Epithelial cell of esophagus (primary cell): ENCODE results near the gene CLIC1.

ENCODE experiments used
- DNase-seq: peaks from one replicate; pipeline ENCODE4 v3.0.0; 2010; ENCODE audit warnings: low read depth
- H3K4me3 ChIP-seq: 2 replicates; pipeline ENCODE4 v1.5.1; 2011; ENCODE audit warnings: mild to moderate bottlenecking, low read length, control low read depth
- CTCF ChIP-seq: IDR thresholded peaks from 2 replicates; pipeline ENCODE4 v1.5.1; 2011; ENCODE audit warnings: low read depth, mild to moderate bottlenecking, low read length, control low read depth, inconsistent platforms; ENCODE audit not compliant: insufficient read depth; ENCODE audit errors: missing control alignments

Gene CLIC1

DNA sequence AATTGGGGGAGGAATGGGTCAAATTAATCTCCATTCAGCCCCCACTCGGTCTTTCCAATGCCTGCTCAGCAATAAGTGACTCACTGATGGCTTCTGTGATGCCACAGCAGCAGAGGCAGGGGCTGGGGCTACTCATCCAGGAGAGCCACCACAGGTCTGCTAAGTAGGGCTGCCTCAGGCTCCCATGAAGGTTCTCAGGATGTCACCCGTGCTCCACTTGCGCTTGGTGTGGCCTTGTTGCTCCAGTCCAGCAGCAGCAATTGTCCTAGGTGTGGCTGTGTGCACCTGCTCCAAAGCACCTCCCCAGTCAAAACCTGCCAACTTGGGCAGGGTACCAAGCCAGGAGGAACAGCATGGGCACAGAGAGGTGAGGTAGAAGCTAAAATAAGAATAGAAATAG, 14.2 kb downstream of the CLIC1 start:
- no peak for TF ChIP-seq CTCF
- no peak for DNase-seq
- H3K4me3 ChIP-seq: no peak overlapping the region

DNA sequence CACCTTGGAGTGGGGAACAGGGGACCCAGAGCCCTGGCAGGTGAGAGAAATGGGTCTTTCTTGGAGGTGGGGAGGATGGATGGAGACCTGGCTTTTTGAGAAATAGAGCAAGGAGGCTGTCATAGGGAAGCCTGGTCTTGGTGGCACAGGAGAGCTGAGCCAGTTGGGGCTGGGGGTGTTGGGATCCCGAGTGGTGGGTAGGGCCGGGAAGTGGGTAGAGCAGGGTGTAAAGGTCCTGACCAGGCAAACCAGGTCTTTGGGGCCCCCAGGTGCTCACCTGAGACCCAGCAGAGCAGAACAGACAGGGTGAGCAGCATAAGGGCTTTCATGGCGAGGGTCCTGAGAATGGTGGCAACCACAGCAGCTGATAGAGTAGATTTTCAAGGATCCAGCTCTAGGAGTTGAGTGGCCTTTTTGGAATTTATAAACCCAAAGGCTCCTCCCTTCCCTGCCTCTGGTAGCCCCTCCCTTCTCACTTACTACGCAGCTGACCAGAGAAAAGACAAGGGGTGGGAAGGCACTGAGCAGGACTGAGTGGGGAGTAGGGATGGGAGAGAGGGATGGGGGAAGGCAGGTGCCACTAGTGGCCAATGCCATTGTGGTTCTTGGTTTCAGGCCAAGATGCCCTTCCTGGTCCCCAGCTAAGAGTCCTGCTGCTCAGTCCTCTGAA, 14.8 kb downstream of the CLIC1 start, which contains the start of gene LY6G6C:
Gene LY6G6C, minus strand, starts transcription at position 396 of the 670 bp plus-strand sequence. Its CDS starts 67 bp downstream, at position 329.
- TF ChIP-seq CTCF: no peak

GRCh38 chr6:31720196-31720770, 16.0 kb downstream of the CLIC1 start:
- peak; percentile 91 for DNase-seq
- TF ChIP-seq CTCF: no peak
- peak overlapping the region; percentile 41 for H3K4me3 ChIP-seq

More for the DNA sequence above, 14.8 kb downstream of the CLIC1 start, which contains the start of gene LY6G6C:
- no peak for DNase-seq
- no peak within 1 kb of the TSS for H3K4me3 ChIP-seq

DNA sequence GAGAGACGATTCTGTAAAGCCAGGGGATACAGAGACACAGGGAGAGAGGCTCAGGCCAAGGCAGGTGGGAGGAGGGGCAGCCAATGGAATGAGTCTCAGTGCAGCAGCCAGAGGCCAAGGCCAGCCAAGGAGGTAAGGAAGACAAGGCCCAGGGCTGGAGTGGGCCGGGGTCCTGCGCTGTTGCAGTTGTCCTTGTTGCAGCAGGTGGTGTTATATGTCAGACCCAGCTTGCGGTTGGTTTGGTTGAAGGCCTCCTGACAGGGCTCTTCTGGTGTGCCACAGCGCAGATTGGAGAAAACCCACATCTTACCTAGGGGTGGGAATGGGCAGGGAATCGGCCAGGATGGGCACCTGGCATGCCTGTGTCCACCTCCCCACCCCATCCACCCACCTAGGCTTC, 17.3 kb downstream of the CLIC1 start:
- no peak for TF ChIP-seq CTCF
- no peak for DNase-seq
- no peak overlapping the region for H3K4me3 ChIP-seq

- H3K4me3 ChIP-seq: no peak overlapping the region
- DNase-seq: peak; percentile 94
- no peak for TF ChIP-seq CTCF
Observed at GRCh38 chr6:31718265-31718664, 18.1 kb downstream of the CLIC1 start.

GRCh38 chr6:31717499-31718222, 18.7 kb downstream of the CLIC1 start:
- DNase-seq: peak; percentile 57
- no peak overlapping the region for H3K4me3 ChIP-seq
- peak; percentile 28 for TF ChIP-seq CTCF
